GM18519 (cell line): ENCODE results near the gene SPATA46.
"Not testable (repeated sequence)": the region's sequence is repeated elsewhere in the genome, so short reads cannot be mapped to it uniquely, and the experiment has no call there.

Experiments used
- ATAC-seq: cut with Tn5 transposase; IDR thresholded peaks from one replicate; pipeline ENCODE4 v1.9.1; 2021; ENCODE audit warnings: mild to moderate bottlenecking, moderate library complexity; ENCODE audit not compliant: unreplicated experiment, low FRiP score

The SPATA46 gene

GRCh38 chr1:162359523-162360236, 17.0 kb downstream of the SPATA46 start:
- ATAC-seq: no peak

DNA sequence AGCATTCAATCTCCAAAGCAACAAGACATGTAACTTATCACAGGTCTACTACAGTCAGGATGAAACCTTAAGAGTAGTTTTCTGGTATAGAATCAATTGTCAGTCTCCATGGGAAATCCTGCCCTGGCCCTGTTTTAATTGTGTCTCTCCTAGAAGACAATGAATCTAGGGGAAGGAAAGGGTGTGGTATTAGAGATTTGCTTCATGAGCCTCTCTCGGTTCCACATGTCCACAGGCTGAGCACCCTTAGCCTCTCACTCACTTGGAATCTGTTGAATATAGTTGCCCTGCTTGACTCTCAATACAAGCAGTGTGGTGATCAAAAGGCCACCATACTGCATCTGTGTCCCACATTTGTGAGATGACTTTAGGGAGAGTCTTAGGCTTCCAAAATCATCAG, 17.7 kb downstream of the SPATA46 start:
- ATAC-seq: no peak

DNA sequence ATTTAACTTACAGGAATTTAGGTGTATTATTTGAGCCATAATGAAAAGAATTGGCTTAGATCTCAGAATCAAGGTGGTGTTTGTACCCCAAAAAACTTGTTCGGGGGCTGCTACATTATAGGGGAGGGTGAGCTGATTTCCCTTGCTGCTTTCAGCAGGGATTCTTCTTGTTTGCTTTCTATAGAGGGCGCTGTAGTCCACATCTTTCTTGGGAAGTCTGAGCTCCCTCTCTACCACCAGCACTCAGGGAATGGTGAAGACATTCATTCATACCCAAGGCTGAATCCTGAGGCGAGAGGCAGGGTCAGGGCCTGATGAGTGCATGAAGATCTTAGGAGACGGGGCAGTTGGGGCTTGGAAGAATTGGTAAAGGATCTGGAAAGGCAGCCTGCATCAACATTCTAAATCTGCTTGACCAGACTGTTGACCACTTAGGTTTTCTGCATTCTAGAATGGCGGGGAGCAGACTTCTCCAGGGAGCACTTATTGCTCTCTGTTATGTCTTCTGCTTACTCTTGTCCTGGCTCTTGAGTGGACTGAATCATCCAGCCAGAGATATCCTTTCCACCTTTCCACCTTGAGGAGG, 18.9 kb downstream of the SPATA46 start:
- no peak for ATAC-seq

DNA sequence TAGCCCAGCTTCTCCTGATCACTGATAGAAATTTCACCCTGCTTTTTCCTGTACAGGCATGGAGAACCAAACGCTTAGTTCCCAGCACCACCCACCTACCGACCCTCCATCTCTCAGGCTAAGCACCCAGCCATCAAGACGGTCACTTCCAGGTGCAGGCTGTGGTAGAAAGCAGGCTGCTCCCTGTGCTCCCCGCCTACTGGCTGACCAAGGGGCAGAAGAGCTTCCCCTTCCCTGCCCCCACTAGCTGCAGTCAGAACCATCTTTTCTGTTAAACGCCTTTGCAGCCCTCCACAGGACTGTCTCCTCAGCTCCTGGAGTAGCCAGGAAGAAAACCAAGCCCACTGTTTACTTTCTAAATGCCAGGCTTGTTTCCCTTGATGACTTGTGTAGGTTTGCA, 23.0 kb downstream of the SPATA46 start:
- ATAC-seq: no peak

DNA sequence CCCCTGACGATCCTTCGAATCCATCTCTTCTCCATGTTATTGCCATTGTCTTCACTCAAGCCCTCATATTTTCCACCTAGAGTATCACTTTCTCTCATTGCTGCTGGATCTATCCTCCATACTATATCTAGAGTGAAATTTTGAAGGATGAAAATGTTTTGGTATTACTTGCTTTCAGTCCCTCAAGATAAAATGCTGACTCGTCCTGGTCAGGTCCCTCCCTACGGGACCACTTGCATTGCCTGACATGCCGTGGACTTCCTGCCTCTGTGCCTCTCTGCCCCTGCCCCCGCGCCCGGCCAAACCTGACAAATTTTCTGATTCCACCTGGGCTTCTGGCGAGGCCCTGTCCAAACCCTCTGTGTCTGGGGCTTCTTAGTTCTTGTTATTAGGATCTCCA, 23.6 kb downstream of the SPATA46 start:
- ATAC-seq: no peak

DNA sequence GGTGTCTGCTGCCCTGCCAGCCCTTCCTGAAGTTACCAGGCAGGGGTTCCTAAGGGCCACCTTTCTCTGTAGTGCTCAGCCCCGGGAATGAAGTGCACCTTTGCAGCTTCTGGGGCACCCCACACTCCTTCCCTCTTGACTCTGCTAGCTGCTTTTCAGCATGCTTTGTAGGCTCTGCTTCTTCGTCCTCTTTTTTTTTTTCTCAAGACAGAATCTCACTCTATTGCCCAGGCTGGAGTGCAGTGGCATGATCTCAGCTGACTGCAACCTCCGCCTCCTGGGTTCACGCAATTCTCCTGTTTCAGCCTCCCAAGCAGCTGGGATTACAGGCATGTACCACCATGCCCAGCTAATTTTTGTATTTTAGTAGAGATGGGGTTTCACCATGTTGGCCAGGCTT, 24.8 kb downstream of the SPATA46 start:
- ATAC-seq: not testable (repeated sequence)

DNA sequence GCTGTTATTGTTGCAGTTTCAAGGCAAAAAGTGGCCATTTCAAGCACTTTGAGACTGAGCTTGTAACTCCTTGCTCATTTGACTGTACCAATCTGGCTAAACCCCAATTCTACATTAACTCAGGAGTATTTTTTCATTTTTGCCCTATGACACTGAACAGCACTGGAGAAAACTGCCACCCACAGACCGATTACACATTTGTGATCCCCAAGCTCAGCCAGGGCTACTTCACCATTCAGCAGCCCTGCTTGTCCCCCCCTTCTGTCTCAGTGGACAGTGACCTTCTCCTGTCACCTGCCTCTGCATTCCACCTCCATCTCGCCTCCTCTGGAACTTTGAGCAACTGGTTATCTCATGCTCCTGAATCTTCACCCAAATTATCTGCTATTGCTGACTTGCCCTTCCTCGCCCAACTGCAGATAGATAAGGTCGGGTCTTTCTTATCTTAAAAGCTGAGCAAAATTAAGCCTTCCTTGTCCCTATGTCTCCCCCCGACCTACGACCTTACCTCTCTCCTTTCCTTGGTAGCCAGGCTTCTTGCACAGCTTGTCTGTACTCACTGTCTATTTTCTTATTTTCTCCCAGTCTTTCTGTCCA, 25.3 kb downstream of the SPATA46 start:
- ATAC-seq: no peak

DNA sequence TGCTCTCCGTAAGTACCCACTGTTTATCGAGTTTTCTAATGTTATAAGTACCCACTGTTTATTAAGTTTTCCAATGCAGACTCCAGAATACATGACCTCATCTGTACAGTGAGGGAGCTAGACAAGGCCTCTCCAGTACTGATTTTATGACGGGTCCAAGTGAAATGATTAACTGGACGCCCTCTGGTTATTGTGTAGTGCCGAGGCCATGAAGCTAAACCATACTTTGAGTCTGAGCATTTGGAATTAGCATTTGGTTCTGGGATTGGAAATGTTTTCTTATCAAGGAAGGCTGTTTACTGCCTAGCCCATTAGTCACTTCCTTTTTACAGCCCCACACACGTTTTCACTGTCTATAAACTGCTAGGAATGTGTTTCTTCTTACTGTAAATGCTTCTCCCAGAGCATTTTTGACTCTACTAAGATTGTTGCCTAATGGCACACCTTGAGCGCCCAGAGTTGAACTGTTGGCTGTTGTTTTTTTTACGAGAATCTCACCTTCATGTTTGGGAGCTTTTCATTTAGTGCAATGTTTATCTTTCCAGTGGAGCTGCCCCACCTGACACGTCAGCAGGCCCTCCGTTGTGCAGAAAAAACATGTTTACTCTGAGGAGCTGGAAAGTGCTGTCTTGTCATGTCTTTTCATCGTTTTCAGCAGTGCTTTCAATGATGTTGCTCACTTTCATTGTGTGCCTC, 26.9 kb downstream of the SPATA46 start:
- ATAC-seq: no peak

- no peak for ATAC-seq
These were observed 29.4 kb downstream of the SPATA46 start for GRCh38 chr1:162347281-162347680.

DNA sequence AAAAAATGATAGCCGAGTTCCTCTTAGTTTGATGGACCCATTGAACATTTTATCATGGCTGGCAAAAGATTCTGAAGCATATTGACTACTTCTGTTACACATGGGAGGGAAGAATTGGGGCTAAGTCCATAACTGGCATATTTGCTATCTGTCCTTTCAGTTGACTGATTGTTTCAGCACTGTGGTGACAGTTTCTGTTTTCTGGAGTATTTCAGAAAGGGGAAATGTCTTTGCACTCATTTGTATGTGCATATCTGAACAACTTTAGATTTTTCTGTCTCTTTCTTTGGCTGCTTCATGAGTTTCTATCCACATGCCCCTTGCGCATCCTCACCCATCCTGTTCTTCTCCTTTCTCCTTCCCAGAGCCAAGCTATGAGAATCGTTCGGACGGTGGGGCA, 33.2 kb downstream of the SPATA46 start:
- no peak for ATAC-seq

DNA sequence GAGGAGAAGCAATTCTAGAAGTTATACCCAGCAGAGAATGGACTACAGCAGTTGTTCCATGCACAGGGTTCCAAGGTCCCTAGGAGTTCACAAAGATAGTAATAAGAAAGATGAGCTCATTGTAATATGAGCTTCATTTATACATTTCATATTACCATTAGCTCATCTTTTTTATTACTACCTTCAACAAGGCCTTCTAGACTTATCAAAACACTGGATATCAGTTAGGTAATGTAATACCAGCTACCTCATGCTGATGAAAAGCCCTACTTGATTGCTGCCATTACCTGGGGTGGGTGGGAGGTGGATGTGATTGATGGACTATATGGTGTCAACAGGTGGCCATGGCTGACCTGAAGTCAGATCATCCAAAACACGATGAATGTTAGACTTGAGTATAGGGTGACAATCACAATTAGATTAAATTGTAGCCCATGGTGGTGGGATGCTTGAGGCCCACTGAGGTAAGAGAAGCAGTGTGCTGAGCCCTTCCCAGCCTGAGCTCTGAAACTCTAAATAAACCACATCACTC, 34.1 kb downstream of the SPATA46 start:
- ATAC-seq: no peak

DNA sequence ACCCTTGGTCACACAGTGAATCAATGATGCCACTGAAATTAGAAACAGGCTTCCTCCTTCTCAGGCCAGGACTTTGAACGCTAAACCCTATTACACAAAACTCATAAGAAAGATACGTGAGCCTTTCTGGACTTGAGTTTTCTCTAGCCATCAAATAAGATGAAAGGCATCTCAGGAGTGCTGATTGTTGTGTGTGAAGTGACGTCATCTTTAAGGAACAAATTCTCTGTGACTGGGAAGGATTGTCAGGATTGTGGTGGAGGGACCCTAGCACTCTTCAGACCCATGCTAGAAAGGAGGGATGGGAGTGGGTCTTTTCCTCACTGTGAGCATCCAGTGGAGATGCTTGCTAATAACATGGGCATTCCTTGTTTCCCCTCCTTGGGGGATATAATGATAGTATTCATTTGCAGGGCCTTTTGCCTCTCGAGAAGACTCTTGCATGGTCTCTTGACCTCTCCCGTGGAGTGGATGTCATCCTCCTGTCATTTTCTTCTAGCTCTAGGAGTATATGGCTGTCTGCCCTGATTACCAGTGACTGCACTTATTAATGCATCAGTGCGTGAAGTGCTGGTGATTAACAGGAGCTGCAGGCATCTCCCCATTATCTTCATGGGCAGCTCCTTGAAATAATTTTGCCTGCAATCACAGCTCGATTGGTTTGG, 39.9 kb downstream of the SPATA46 start:
- ATAC-seq: no peak

DNA sequence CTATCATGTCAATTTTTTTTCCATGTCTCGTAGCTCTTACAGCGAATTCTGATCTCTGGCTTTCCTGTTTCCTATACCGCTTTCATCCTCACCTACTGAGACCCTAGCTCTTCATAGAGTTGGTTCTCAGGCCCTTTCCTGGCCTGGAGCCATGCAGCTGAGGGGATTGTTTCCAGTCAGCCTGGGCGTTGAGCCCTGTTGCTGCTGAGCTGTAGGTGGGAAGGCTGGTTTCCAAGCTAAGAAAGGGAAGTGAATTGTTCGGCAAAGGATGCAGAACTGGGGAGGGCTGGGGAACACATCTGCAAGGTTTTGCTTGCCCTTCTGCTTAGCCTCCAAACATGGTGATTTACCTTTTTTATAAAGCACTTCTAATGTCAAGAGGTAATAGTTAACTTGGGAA, 41.5 kb downstream of the SPATA46 start:
- no peak for ATAC-seq

GRCh38 chr1:162333991-162334390, 42.7 kb downstream of the SPATA46 start:
- ATAC-seq: no peak

- ATAC-seq: no peak
These were observed 46.8 kb downstream of the SPATA46 start for GRCh38 chr1:162329826-162330225.

DNA sequence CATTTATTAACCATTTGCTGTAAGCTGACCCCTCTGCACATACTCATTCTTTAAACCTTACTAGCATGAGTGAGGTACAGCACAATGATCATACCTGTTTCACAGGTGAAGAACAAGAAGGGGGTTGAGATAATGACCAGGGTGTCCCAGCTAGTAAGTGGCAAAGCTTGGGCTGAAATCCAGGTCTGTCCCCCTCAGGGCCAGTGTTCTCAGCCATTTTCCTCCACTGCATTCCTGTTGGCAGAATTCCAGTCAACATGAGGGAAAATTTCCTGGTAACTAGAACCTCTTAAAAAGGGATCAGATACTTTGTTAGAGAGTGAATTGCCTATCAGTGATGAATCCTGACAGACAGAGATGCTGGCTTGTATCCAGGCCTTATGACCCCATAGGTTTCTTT, 48.1 kb downstream of the SPATA46 start:
- ATAC-seq: no peak

- ATAC-seq: no peak
These were observed 48.9 kb downstream of the SPATA46 start for GRCh38 chr1:162327788-162328165.

GRCh38 chr1:162327144-162327787, 49.4 kb downstream of the SPATA46 start:
- ATAC-seq: no peak

DNA sequence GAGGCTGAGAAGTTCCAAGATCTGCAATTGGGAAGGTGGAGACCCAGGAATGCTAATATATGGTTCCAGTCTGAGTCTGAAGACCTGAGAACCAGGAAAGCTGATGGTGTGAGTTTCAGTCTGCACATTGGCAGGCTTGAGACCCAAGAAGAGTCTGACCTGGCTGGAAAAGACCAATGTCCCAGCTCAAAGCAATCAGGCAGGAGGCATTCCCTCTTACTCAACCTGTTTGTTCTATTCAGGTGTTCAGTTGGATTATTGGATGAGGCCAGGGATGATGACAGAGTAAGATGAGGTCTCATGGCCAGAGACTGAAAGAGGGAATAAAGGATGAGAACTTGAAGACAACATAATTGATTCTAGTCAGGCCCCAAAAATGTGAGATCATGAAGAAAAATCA, 50.1 kb downstream of the SPATA46 start:
- no peak for ATAC-seq

- ATAC-seq: no peak
These were observed 52.3 kb downstream of the SPATA46 start for GRCh38 chr1:162324396-162324795.
